ENCODE results near the gene RNF14.
"Not testable (repeated sequence)": the region's sequence is repeated elsewhere in the genome, so short reads cannot be mapped to it uniquely, and the experiment has no call there.

The RNF14 gene

DNA sequence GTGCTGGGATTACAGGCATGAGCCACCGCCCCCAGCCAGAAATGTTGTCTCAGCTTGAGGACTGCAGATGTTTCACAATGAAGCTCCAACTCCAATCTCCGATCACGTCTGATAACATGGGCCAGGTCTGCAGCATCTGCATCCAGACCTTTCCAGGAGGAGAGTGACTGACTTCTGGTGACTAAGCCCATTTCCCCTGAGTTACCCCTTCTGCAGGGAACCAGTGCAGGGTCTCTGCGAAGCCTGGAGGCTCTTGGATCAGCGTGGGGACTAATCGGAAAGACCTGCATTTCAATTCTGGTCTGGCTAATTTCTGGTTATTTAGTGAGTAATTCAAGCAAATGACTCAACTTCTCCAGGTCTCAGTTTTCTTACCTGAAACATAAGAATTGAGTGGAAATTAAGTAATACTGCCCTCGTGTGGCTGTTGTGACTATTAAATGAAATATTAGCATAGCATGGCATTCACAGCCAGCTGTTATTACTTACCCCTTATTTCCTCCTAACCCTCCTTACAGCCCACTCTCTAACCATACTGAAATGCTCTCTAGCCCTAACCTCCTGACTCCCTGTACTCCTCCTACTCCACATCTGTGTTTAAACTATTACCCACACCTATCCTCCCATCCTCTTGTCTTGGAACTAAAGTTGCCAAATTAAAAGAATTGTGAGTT, 46.1 kb downstream of the RNF14 start:
- DNase-seq (ENCODE audit: low read depth, low spot score): no peak

DNA sequence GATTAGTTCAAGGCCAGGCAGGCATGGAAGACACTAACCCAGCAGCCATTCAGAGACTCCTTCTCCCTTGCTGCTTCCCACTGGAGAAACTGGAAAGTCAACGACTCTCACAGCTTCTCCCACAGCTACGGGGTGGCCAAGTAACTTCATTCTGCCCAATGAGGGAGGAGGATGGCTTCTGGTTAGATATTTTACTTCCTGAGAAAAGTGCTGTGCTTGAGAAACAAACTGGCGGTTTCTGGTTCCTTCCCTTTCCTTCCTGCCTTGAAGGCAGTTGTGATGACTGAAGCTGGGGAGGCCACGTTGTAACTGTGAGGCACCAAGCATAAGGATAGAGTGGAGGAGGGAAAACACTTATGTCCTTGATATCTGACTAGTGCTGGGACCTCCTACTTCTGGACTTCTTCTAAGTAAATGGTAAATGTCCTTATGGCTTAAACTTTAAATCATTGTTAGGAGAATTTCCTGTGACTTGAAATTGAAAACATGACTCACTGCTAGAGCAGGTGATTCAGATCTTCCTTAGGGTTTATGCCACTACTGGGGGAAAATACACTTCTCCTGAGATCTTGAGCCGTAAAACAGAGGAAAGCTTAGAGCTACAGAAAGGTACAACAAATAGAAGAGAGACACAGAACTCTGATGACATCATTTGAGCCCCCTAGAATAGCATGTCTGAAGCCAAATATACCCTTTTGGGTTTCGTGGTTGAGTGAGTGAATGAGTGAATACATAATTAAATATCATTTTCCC, 47.1 kb downstream of the RNF14 start:
- DNase-seq (ENCODE audit: low read depth, low spot score): no peak

DNA sequence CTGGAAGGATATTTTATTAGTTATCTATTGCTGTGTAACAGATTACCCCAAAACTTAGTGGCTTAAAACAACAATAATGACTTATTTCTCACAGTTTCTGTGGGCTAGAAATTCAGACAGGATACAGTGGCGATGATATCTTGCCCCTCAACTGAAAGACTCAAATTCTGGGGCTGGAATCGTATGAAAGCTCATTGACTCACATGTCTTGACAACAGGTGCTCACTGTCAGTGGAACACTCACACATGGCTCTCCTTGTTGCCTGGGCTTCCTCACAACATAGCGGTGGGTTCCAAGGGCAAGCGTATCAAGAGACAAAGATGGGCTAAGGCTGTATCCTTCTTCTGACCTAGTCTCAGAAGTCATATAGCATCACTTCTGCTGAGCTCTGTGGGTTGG, 47.7 kb downstream of the RNF14 start:
- no peak for DNase-seq (ENCODE audit: low read depth, low spot score)

DNA sequence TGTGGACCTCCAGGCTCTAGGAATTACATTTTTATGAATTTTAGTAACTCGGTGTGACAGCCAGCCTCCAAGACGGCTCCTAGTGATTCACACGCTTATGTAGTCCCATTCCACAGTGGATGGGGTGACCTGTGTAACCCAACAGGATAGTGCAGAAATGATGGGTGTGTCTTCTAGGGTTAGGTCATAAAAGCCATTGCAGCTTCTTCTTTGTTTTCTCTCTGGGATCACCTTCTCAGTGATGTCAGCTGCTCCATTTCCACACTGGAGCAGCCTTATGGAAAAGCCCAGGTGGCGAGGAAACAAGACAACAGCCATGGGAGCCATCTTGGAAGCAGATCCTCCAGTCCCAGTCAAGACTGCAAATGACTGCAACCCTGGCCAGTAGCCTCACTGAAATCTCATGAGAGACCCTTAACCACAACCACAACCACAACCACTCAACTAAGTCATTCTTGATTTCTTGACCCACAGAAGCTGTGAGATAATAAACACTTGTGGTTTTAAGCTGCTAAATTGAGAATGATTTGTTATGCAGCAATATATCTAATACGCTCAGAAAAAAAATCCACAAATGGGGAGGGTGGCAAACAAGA, 49.0 kb downstream of the RNF14 start:
- no peak for DNase-seq (ENCODE audit: low read depth, low spot score)

DNA sequence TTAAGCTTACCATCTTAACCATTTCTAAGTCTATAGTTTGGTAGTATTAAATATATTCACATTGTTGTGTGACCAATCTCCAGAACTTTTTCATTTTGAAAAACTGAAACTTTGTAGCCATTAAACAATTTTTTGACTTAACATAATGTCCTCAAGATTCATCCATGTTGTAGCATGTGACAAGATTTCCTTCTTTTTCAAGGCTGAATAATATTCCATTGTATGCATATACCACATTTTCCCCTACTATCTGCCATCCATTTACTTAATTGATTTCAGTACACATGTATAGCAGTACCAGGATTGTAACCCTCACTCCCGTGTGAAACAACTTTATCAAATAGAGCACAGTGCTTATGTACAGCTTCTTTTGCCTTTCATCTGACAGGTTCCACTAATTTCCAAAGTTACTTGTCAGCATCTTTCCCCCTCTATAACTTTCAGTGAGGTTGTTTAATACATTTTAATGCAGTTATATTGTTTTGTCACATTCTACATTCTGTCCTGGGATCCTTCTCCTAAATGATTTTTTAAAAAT, 51.3 kb downstream of the RNF14 start:
- DNase-seq (ENCODE audit: low read depth, low spot score): no peak

DNA sequence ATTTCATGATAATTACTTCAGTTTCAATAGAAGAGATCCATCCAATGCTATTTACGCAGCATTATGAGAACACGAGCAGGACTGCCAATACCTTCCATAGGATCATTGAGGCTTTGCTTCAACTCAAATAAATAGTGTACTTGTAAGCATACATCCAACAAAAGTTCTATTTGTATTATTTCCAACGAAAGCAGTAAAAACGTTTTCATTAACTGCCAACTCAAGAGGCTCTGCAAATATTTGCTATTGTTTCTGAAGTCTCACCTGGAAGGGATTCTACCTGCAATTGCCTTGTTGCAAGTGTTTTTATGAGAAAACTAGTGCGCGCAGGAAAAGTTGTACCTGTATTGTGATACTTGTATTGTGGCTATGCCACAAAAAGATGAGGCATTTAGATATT, 54.9 kb downstream of the RNF14 start:
- no peak for DNase-seq (ENCODE audit: low read depth, low spot score)

DNA sequence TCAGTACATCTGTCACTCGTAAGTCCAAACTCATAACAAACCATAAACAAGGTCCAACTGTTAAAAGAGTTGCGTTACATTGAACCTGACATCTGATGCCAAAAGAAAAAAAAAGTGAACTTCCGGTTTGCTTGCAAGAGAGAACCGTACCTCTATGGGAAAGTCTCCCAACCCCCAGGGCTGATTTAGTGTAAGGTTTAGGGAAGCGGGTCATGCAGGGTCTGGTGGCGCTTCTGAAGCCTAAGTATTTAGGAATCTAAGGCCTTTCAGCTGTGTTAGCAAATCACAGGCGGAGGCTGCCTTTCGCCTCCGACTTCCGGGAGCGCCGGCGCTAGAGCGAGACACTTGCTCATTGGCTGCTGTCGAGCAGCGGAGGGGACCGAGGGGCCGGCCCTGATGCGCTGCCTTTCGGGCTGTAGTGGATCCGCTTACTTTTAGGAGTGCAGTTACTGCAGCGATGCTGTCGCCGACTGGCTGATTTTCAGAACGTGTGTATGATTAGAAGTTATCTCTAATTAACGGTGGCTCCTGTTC, 55.9 kb downstream of the RNF14 start:
- peak; percentile 44 for DNase-seq (ENCODE audit: low read depth, low spot score)

DNA sequence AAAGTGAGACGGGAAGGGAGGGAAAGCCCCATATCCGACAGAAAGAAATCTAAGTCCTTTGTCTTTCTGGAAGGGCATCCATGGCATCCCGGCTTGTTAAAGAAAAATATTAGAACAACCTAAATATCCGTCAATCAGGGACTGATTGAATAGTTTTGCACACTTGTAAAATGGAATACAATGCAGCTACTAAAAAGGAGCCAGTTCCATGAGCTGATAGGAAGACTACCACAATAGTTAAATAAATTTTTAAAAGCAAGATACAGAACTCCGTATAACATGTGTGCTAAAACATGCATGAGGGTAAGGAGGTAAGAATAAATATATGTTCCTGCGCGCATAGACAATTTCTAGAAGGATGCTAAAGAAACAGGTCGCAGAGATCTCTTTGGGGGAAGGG, 56.7 kb downstream of the RNF14 start:
- no peak for DNase-seq (ENCODE audit: low read depth, low spot score)

DNA sequence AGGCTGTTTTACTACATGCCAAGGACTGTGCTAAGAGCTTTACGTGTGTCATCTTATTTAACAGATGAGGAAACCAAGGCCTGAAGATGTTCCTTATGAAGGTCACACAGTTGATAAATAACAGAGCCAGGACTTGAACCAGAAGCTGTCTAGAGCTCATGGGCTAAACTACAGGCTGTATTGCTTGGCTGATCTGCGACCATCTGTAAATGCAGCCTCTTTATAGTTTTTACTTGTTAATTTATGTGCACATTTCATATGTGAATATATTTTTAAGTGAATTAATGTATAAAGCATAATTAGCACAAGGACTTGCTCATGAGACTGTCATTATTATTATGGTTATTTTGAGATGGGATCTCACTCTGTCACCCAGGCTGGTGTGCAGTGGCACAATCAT, 63.2 kb downstream of the RNF14 start:
- no peak for DNase-seq (ENCODE audit: low read depth, low spot score)

DNA sequence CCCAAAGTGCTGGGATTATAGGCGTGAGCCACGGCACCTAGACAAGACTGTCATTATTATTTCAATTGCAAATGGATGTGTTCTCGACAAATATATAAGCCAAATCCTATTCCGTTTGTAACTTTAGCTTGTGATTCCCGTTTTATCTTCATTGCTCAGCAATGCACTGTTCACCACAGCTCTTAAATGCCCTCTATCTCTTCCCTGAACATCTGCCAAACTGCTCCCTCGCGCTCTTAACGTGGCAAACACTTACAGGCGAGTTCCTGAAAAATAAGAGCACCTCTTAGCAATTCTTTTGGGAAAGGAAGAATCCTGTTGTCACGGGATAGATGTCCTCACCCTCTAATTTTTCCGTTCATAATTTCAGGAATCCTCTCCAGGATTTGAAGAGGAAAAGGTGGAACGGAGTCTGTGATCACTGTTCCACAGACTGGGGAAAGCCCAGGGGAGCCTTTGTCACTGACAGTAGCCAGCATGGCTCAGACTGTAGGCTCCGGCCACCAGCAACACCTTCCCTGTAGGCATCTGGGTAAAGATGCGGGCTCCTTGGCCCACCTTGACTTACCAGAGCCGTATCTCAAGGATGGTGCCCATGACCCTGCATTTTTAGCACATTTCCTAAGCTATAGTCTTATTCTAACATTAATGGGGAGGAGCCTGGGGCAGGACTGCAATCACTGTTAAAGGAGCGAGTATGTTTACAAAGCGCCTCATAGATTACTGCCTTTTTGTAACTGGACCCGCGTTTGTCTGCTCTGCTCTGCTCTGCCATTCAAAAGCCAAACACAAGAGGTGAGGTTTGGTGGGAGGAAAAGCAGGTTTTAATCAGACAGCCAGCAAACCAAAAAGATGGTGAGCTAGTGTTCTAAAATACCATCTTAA, 64.1 kb downstream of the RNF14 start:
- DNase-seq (ENCODE audit: low read depth, low spot score): no peak

DNA sequence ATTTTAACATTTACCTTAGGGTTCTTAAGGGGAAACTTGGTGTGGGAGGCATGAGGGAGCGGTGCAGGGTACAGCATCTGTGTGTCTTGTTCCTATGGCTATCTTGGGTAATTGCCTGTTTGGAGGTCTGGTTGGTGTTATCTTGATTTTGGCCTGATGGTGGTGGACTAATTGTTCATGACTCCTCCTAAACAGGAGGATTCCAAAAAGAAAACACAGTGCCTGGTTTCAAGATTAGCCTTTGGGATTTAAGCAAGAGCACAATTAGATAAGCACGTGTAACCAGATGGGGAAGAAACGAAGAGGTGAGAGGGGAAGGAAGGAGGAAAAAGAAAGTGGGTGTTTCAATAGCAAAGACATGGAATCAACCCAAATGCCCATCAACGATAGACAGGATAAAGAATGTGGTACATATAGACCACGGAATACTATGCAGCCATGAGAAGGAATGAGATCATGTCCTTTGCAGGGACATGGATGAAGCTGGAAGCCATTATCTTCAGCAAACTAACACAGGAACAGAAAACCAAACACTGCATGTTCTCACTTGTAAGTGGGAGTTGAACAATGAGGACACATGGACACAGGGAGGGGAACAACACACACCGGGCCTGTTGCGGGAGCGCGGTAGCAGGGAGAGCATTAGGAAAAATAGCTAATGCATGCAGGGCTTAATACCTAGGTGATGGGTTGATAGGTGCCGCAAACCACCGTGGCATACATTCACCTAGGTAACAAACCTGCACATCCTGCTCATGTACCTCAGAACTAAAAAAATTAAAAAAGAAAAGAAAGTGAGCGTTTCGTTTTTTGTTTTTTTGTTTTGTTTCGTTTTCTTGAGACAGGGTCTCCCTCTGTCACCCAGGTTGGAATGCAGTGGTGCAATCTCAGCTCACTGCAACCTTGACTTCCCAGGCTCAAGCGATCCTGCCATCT, 65.0 kb downstream of the RNF14 start:
- DNase-seq (ENCODE audit: low read depth, low spot score): not testable (repeated sequence)

DNA sequence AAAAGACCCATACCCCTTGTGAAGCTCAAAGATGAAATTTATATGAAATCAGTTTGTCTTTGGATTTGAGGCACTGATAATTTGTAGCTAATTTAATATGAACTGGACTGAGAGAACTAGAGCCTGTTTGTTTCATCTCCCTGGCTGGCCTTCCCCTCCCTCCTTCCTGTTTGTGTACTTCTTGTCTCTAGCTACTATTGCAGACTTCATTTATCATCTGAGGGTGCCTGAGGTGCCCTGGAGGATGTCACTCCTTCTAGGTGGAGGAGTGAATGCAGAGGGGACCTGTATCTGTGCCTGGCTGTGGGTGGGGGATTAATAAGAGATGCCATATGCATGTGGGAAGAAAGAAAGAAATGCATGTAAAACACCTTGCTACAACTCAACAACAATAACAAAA, 66.1 kb downstream of the RNF14 start:
- DNase-seq (ENCODE audit: low read depth, low spot score): no peak

DNA sequence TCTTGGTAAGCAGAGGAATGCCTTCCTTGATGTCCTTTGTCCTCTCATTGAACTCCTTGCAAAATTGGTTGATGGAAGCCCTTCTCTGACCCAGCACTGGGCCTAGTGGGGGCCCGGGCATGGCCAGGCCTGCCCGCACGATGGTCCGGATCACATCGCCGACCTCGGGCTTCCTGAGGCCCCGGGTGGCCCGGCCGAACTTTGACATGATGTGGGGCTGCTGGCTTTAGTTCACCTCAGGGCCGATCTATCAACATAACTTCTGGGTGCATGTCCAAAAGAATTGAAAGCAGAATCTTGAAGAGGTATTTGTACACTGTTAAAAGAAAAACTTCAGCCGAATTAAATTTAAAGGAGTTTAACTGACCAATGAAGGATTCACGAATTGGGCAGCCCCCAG, 68.0 kb downstream of the RNF14 start:
- DNase-seq (ENCODE audit: low read depth, low spot score): no peak

DNA sequence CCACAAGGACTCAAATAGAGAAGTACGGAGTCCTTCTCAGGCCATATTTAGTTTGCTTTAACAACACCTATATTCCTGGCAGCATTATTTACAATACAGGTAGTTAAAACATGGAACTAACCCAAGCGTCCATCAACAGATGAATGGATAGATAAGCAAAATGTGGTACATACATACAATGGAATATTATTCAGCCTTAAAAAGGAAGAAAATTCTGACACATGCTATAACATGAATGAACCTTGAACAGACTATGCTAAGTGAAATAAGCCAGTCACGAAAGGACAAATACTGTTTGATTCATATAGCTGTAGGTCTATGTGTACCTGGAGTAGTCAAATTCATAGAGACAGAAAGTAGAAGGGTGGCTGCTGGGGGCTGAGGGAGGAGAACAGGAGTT, 68.7 kb downstream of the RNF14 start:
- not testable (repeated sequence) for DNase-seq (ENCODE audit: low read depth, low spot score)

DNA sequence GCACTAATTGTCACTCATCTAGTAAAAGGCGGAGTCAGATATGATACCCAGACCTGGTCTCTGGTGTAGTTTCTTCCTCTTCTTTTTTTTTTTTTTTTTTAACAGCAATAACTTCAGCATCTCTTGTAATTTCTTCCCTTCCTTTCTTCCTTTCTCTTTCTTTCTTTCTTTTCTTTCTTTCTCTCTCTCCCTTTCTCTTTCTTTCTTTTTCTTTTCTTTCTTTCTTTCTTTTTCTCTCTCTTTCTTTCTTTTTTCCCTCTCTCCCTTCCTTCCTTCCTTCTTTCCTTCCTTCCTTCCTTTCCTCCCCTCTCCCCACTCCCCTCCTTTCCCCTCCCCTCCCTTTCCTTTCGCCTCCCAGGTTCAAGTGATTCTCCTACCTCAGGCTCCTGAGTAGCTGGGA, 69.8 kb downstream of the RNF14 start:
- no peak for DNase-seq (ENCODE audit: low read depth, low spot score)

Data from brain pericyte (primary cell).